ENCODE data around the gene RASSF9. TPM values are rescaled to one million over a fixed set of nuclear protein-coding genes. Genes with fewer than 3 reads are reported as not detected.

The RASSF9 gene
- total RNA-seq, 2 donors from 2014 or later: 0.32 to 0.88 TPM

DNA sequence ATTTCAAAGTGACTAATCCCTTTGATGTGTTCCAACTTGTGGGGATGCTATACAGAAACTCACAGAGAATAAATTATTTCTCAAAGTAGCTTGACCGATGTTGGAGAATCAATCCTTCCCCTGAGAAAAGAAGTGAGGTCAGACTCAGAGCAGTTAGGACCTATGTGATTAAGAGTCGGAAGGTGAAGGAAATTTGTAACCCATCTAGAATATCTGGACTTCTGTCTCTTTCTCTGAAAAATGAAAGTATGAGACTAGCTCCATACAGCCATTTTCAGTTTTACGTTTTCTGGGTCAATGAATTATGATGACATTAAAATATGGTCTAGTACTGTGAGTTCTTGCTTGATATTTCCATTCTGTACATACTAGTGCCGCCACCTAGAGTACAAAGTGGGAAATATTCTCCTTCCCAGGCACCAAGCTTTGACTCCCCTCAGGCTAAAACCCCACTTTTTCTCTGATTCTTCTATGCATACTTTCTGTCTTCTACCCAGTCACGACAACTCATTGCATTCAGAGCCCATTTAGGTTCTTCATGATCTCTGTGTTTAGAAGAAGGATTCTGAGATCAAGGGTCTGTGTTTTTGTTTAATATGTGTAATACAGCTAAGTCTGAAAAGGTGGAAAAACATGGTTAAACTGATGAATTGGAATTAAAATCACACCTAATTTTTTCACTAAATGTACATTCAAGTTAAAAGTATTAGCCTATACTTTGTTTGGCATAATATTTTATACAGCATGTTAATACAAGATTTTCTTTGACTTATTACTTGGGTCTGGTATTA is 31.0 kb upstream of the RASSF9 start:
- Histone ChIP-seq H3K9ac (ENCODE audit: low read depth in 2 of 2, low read length in 2 of 2) (no peak overlapping the region), H3K27me3 (no peaks in the 10 kb centered on the region), H3K9me3 (no peaks in the 10 kb centered on the region), H3K4me1 (no peaks in the 10 kb centered on the region), H3K27ac (no peak overlapping the region), H3K4me3 (no peak overlapping the region), H3K36me3 (no peaks in the 10 kb centered on the region)
- TF ChIP-seq, protein P1, sequence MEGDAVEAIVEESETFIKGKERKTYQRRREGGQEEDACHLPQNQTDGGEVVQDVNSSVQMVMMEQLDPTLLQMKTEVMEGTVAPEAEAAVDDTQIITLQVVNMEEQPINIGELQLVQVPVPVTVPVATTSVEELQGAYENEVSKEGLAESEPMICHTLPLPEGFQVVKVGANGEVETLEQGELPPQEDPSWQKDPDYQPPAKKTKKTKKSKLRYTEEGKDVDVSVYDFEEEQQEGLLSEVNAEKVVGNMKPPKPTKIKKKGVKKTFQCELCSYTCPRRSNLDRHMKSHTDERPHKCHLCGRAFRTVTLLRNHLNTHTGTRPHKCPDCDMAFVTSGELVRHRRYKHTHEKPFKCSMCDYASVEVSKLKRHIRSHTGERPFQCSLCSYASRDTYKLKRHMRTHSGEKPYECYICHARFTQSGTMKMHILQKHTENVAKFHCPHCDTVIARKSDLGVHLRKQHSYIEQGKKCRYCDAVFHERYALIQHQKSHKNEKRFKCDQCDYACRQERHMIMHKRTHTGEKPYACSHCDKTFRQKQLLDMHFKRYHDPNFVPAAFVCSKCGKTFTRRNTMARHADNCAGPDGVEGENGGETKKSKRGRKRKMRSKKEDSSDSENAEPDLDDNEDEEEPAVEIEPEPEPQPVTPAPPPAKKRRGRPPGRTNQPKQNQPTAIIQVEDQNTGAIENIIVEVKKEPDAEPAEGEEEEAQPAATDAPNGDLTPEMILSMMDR (IDR thresholded peaks at IDR 0.05): peak; percentile 59
- intact Hi-C loops (cut with DNase I): loop anchor here (5.0 kb wide), 1 partner anchor 400 kb away; no protein-coding TSS in a partner anchor
- peak; percentile 41 for DNase-seq

DNA sequence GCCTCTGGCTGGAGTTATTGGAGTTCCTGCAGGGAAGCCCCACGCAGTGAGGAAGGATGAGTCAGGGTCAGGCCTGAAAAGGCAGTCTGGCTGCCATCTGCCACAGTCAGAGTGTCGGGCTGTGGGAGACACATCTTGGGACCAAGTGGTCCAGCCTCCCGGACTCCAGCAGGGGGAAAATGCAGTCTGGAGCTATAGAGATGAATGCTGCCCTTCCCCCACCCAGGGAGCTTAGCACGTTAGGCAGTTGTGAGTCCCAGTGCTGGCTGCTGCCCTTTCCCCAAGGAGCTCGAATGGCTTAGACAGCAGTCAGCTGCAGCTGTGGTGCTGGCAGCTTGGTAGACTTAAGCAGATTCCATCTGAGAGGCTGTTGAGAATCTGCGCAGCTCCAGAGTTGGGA is 29.7 kb upstream of the RASSF9 start:
- H3K4me1 ChIP-seq: no peaks in the 10 kb centered on the region
- H3K27ac ChIP-seq: no peak overlapping the region
- TF ChIP-seq, protein P1 (IDR thresholded peaks at IDR 0.05): no peak
- no peak overlapping the region for H3K9ac ChIP-seq (ENCODE audit: low read depth in 2 of 2, low read length in 2 of 2)
- DNase-seq: no peak
- no peaks in the 10 kb centered on the region for H3K27me3 ChIP-seq
- no peaks in the 10 kb centered on the region for H3K36me3 ChIP-seq
- intact Hi-C loops (cut with DNase I): loop anchor here (5.0 kb wide), 1 partner anchor 399 kb away; no protein-coding TSS in a partner anchor
- no peak overlapping the region for H3K4me3 ChIP-seq
- no peaks in the 10 kb centered on the region for H3K9me3 ChIP-seq

DNA sequence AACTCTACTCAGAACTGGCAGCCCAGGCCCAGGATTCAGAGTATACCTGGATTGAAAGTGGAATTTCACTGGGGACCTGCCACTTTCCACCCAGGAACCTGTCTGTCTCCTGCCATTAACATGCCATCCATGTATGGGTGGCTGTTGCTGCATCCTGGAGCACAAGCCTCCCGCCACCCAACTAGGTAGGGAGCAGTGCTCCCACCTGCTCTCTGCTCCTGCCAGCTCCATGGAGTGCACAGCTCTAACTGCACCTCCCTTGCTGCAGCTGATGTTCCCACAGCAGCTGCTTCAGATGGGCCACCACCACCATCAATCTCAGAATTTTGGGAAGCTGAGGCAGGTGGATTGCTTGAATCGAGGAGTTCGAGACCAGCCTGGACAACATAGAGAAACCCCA is 20.8 kb upstream of the RASSF9 start:
- H3K9me3 ChIP-seq: no peaks in the 10 kb centered on the region
- no peak overlapping the region for H3K9ac ChIP-seq (ENCODE audit: low read depth in 2 of 2, low read length in 2 of 2)
- intact Hi-C loops (cut with DNase I): no loop called here
- no peak for DNase-seq
- no peak overlapping the region for H3K4me3 ChIP-seq
- TF ChIP-seq, protein P1 (IDR thresholded peaks at IDR 0.05): no peak
- H3K4me1 ChIP-seq: no peaks in the 10 kb centered on the region
- H3K27ac ChIP-seq: no peak overlapping the region
- H3K27me3 ChIP-seq: no peaks in the 10 kb centered on the region
- H3K36me3 ChIP-seq: no peaks in the 10 kb centered on the region

DNA sequence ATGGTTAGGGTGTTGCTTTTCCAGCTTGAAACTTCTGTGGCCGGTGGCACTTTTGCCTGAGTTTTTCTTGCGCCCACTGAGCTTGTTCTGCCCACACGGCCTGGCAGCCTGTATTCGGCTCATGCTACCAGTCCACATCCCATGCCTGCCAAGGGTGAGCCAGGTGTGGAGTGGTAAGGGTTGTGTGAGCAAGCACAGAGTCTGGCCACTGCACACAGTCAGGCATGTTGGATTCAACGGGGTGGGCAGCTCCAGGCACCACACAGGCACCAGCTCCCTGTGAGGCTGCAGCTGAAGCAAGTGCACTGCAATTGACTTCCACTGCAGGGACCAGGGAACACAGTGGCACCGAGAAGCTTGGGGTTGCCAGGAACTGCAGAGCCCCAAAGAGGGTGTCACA is 19.1 kb upstream of the RASSF9 start:
- TF ChIP-seq, protein P1 (IDR thresholded peaks at IDR 0.05): no peak
- intact Hi-C loops (cut with DNase I): no loop called here
- Histone ChIP-seq H3K9me3 (no peaks in the 10 kb centered on the region), H3K27ac (no peak overlapping the region), H3K4me3 (no peak overlapping the region), H3K4me1 (no peaks in the 10 kb centered on the region), H3K36me3 (no peaks in the 10 kb centered on the region), H3K27me3 (no peaks in the 10 kb centered on the region), H3K9ac (ENCODE audit: low read depth in 2 of 2, low read length in 2 of 2) (no peak overlapping the region)
- no peak for DNase-seq

DNA sequence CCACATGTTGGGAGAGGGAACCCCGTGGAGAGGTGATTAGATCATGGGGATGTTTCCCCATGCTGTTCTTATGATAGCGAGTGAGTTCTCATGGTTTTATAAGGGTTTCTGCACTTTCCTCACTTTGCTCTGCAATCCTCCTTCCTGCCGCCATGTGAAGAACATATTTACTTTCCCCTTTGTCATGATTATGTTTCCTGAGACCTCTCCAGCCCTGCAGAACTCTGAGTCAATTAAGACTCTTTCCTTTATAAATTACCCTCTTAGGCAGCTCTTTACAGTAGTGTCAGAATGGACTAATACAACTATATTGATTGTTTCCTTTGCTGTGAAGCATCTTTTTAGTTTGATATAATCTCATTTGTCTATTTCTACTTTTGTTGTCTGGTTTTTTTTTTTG is 13.1 kb upstream of the RASSF9 start:
- TF ChIP-seq, protein P1 (IDR thresholded peaks at IDR 0.05): no peak
- intact Hi-C loops (cut with DNase I): no loop called here
- H3K9me3 ChIP-seq: no peaks in the 10 kb centered on the region

More for the DNA sequence above, 13.1 kb upstream of the RASSF9 start:
- Histone ChIP-seq H3K27ac (no peak overlapping the region), H3K4me1 (no peaks in the 10 kb centered on the region), H3K27me3 (no peaks in the 10 kb centered on the region), H3K4me3 (no peak overlapping the region), H3K9ac (ENCODE audit: low read depth in 2 of 2, low read length in 2 of 2) (no peak overlapping the region), H3K36me3 (no peaks in the 10 kb centered on the region)
- no peak for DNase-seq

Data from colonic mucosa (tissue), 4 donors.